HCT116 (cell line): ENCODE measurements around the gene IL1RAPL2.

ENCODE experiments used
- CTCF ChIP-seq, 3 experiments: fragments of 200-600 bp in 1 of 3; sonication (generic) in 1 of 3; IDR thresholded peaks in 2 of 3; conservative IDR thresholded peaks in 1 of 3; 2 replicates each; pipeline ENCODE4 v1.5.1; 2012 to 2017; ENCODE audit warnings: low read depth in 2 of 3, low read length in 2 of 3, antibody characterized with exemption in 1 of 3, borderline replicate concordance in 1 of 3, control low read depth in 1 of 3, mild to moderate bottlenecking in 1 of 3, mixed read lengths in 1 of 3, mixed run types in 1 of 3, moderate library complexity in 1 of 3; ENCODE audit not compliant: insufficient read depth in 1 of 3
- EZH2 ChIP-seq: fragments of 200-600 bp; sonication (generic); IDR thresholded peaks from 2 replicates; pipeline ENCODE4 v1.6.1; 2017; ENCODE audit warnings: antibody characterized with exemption, mixed run types
- EZH2phosphoT487 ChIP-seq: fragments of 200-600 bp; IDR thresholded peaks from 2 replicates; pipeline ENCODE4 v1.6.1; 2018; ENCODE audit warnings: antibody characterized with exemption, borderline replicate concordance
- MAX ChIP-seq: IDR thresholded peaks from 2 replicates; pipeline ENCODE4 v1.6.1; 2012
- POLR2A ChIP-seq: IDR thresholded peaks from 2 replicates; pipeline ENCODE4 v1.7.0; 2011; ENCODE audit warnings: borderline replicate concordance; ENCODE audit not compliant: insufficient read depth, insufficient read length; ENCODE audit errors: extremely low read depth
- POLR2AphosphoS5 ChIP-seq: IDR thresholded peaks from 2 replicates; pipeline ENCODE4 v1.6.1; 2011; ENCODE audit warnings: mild to moderate bottlenecking, low read depth, low read length, moderate library complexity
- RAD21 ChIP-seq: IDR thresholded peaks from 2 replicates; pipeline ENCODE4 v1.6.1; 2012; ENCODE audit warnings: low read depth, mild to moderate bottlenecking
- REST ChIP-seq: IDR thresholded peaks from 2 replicates; pipeline ENCODE4 v1.6.1; 2012; ENCODE audit warnings: low read depth
- YY1 ChIP-seq: IDR thresholded peaks from 2 replicates; pipeline ENCODE4 v1.6.1; 2011; ENCODE audit warnings: low read length, low read depth, moderate library complexity, mild to moderate bottlenecking; ENCODE audit not compliant: insufficient replicate concordance; ENCODE audit errors: extremely low read depth
- ZFX ChIP-seq: fragments of 450-650 bp; IDR thresholded peaks from 2 replicates; pipeline ENCODE4 v1.6.1; 2017
- ZNF274 ChIP-seq: fragments of 200-500 bp; sonication (Bioruptor generic); IDR thresholded peaks from 2 replicates; pipeline ENCODE4 v1.6.1; 2014; ENCODE audit warnings: mild to moderate bottlenecking, low read depth, low read length, inconsistent platforms

GRCh38 chrX:105052926-105053325 lies 486.9 kb downstream of the IL1RAPL2 start:
- TF ChIP-seq CTCF (IDR thresholded peaks at IDR 0.05 in 2 of 3, conservative IDR thresholded peaks at IDR 0.05 in 1 of 3; ENCODE audit: borderline replicate concordance in 1 of 3, insufficient read depth in 1 of 3, low read depth in 2 of 3, low read length in 2 of 3) (no peak), EZH2phosphoT487 (no peak), MAX (no peak), YY1 (no peak), POLR2AphosphoS5 (no peak), RAD21 (no peak), POLR2A (no peak), EZH2 (no peak), ZNF274 (no peak), ZFX (no peak), REST (no peak)
